K562 (cell line): ENCODE results near the gene TAS1R3. TPM values are rescaled to one million over a fixed set of nuclear protein-coding genes. Genes with fewer than 3 reads are reported as not detected.
A peak's percentile ranks its signal among the peaks of the same experiment; 100 is the strongest.

ENCODE experiments used
- ATF6 ChIP-seq: sonication (generic); formaldehyde crosslinking; IDR thresholded peaks from 2 replicates; pipeline ENCODE4 v1.4.0; 2020; ENCODE audit warnings: mild to moderate bottlenecking, missing genetic modification reagents
- HIVEP1 ChIP-seq: fragments of 250-450 bp; sonication (Bioruptor Pico); IDR thresholded peaks from 2 replicates; pipeline ENCODE4 v1.4.0; 2020; ENCODE audit warnings: mild to moderate bottlenecking
- PRDM10 ChIP-seq: fragments of 450-650 bp; IDR thresholded peaks from 2 replicates; pipeline ENCODE4 v1.6.1; 2018; ENCODE audit not compliant: partially characterized antibody
- polyA plus RNA-seq, 8 experiments: library from polyadenylated mRNA; depleted of rRNA in 4 of 8; stranded (reverse) in 5 of 8; unstranded in 3 of 8; fragments of >200 nt; fragmentation: Nextera tagmentation in 2 of 8; fragmentation: Illumina TruSeq in 1 of 8; extraction: Ambion mirVana in 2 of 8; extraction: Trizol in 1 of 8; gene quantifications; 2 replicates each; pipeline versions ENCODE4 v1.2.1 to v1.2.3, GENCODE V29; 2011 to 2014; ENCODE audit warnings: inconsistent platforms in 1 of 8, missing spikeins in 1 of 8
- total RNA-seq, 7 experiments: library from RNA; depleted of rRNA in 6 of 7; stranded (reverse); fragments of >200 nt in 6 of 7; fragmentation: Illumina TruSeq in 2 of 7; extraction: Trizol in 2 of 7; gene quantifications; 2 replicates each; pipeline versions ENCODE4 v1.2.1 to v1.2.3, GENCODE V29; 2011 to 2021; ENCODE audit warnings: low replicate concordance in 1 of 7

The TAS1R3 gene
- total and polyA plus RNA-seq, 9 of the 15 experiments (the other 6 are each of a cell fraction or from before 2014, with no cell fraction given), result 0.07 to 0.13 TPM; not detected in 7

- TF ChIP-seq ATF6 (CRISPR knock-in tag) (no peak), PRDM10 (peak; percentile 78), HIVEP1 (CRISPR knock-in tag) (no peak)
Observed at GRCh38 chr1:1299686-1300351, 31.3 kb upstream of the TAS1R3 start (continued).
